Coronary artery (tissue), 2 donors: ENCODE results near the gene RSPO1.

Experiments used
- DNase-seq: peaks from one replicate; pipeline ENCODE4 v3.0.0-alpha.2; 2017; ENCODE audit warnings: low spot score
- H3K27ac ChIP-seq, 2 donors: fragments of 200-600 bp; sonication (generic); one replicate each; pipeline ENCODE4 v1.5.1; 2016 to 2019
- H3K4me3 ChIP-seq: fragments of 200-600 bp; sonication (generic); 2 replicates; pipeline ENCODE4 v1.5.1; 2016; ENCODE audit warnings: mild to moderate bottlenecking, moderate library complexity
- CTCF ChIP-seq: fragments of 200-600 bp; sonication (generic); IDR thresholded peaks from one replicate; pipeline ENCODE4 v1.5.1; 2019; ENCODE audit warnings: antibody characterized with exemption

Gene RSPO1

DNA sequence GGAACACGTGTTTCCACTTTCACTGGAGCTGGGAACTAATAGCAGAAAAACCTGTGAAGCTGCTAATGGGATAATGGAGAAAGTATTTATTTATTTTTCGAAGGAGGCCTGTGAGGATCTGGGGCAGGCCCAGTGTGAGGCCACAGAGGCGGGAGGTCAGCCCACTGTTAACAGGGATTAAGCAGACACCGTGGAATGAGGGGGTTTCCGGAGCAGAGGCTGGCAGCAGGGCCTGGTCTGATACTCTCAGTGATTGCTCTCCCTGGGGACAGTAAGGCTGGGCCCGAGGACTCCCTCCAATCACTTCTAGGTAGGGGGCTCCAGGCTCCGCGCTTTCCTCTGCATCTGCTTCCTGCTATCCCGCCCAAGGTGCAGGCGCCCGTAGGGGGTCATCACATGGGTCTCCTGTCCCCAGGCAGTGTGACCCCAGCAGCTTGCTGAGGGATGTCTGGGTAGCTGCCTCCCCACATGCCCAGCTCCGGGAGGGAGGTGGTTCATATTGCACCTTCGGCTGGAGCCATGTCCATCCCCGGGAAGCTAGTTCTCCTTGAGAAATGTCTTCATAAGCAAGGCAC lies 28.8 kb upstream of the RSPO1 start:
- Histone ChIP-seq H3K4me3 (no peak overlapping the region), H3K27ac (no peak overlapping the region)
- DNase-seq, result no peak
- no peak for TF ChIP-seq CTCF

DNA sequence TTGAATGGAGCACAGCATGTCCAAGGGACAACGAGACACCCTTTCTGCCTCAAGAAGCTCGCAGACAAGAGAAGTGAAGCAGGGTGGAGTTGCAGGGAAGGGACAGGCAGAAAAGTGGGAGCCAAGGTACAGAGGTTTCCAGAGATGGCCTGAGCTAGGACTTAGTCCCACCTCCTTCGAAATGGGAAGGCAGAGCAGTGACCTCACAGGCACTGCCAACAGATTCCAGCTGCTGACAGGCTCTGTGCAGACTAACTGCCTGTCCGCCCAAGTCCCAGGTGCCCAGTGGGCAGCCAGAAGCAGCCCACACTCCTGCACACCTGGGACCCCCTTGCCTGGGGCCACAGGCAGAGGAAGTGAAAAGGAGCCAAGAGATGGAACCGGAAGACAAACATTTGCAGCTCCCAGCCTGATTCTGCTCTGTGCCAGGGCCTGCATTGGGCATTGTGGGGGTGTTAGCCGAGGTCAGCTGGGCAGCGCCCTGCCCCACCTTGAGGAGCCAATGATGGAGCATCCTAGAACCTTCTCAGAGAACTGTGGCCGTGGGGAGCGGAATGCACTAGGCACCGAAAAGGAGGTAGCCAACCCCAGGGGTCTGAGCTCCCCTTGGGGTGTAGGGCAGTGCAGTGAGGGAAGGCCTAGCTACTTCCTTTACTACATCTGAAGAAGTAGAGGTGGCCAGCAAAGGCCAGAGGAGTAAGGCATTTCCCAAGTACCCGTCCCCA lies 27.5 kb upstream of the RSPO1 start:
- no peak for DNase-seq
- Histone ChIP-seq H3K4me3 (no peak overlapping the region), H3K27ac (no peak overlapping the region)
- TF ChIP-seq CTCF, result no peak

DNA sequence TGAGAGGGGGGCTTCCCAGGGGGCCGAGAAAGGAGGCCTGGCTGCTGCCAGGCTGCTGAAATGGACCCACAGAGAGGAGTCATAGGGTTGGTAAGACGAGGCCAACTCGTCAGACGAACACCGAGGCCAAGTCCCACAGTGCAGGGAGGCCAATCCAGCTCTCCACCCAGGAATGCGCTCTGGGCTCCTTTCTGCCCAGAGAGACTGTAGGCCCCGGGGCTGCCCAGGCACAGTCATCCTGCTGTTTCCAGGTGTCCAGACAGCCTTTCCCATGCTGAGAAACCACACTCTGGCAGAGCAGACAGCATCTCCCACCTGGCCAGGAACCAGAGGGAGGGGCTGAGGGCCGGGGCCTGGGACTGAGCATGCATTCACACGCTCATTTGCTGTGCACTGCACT lies 26.7 kb upstream of the RSPO1 start:
- TF ChIP-seq CTCF, result no peak
- H3K4me3 ChIP-seq, result no peak overlapping the region
- no peak overlapping the region for H3K27ac ChIP-seq
- DNase-seq, result no peak

GRCh38 chr1:37660664-37661063 lies 26.0 kb upstream of the RSPO1 start:
- no peak overlapping the region for H3K4me3 ChIP-seq
- no peak for DNase-seq
- TF ChIP-seq CTCF, result no peak
- no peak overlapping the region for H3K27ac ChIP-seq

DNA sequence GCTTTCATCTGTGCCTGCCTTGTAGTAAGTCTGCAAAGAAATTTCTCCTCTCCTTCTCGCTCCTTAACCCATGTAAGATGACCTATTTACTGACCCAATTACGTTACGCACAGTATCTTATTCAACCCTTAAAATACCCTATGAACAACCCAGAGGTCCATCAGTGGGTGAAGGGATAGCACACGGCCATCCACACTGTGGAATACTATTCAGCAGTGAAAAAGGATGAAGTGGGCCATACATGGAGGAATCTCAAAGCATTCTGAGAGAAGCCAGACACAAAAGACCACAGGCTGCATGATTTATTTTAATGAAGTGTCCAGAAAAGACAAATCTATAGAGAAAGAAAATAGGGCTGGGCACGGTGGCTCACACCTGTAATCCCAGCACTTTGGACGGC lies 23.8 kb upstream of the RSPO1 start:
- no peak overlapping the region for H3K27ac ChIP-seq
- no peak for DNase-seq
- no peak for TF ChIP-seq CTCF
- no peak overlapping the region for H3K4me3 ChIP-seq

GRCh38 chr1:37657620-37658412 lies 23.1 kb upstream of the RSPO1 start:
- no peak overlapping the region for H3K4me3 ChIP-seq
- TF ChIP-seq CTCF, result no peak
- DNase-seq, result no peak
- no peak overlapping the region for H3K27ac ChIP-seq
